IPS-15b (cell line): ENCODE measurements around the gene TOP2A.
"Not testable (repeated sequence)": the region's sequence is repeated elsewhere in the genome, so short reads cannot be mapped to it uniquely, and the experiment has no call there.

Experiments used
- H3K27me3 ChIP-seq: one replicate; pipeline ENCODE4 v1.6.1; 2013; ENCODE audit warnings: low read length; ENCODE audit not compliant: control insufficient read depth, insufficient read depth
- H3K36me3 ChIP-seq: one replicate; pipeline ENCODE4 v1.6.1; 2013; ENCODE audit warnings: low read length; ENCODE audit not compliant: control insufficient read depth, insufficient read depth
- H3K4me1 ChIP-seq: one replicate; pipeline ENCODE4 v1.6.1; 2013; ENCODE audit warnings: mild to moderate bottlenecking, low read length; ENCODE audit not compliant: control insufficient read depth, insufficient read depth
- H3K4me3 ChIP-seq: one replicate; pipeline ENCODE4 v1.5.1; 2013; ENCODE audit warnings: low read depth, low read length
- H3K9ac ChIP-seq: one replicate; pipeline ENCODE4 v1.6.1; 2013; ENCODE audit warnings: low read depth, mild to moderate bottlenecking, low read length
- H3K9me3 ChIP-seq: one replicate; pipeline ENCODE4 v1.6.1; 2013; ENCODE audit warnings: mild to moderate bottlenecking, low read length; ENCODE audit not compliant: control insufficient read depth, insufficient read depth

The TOP2A gene

DNA sequence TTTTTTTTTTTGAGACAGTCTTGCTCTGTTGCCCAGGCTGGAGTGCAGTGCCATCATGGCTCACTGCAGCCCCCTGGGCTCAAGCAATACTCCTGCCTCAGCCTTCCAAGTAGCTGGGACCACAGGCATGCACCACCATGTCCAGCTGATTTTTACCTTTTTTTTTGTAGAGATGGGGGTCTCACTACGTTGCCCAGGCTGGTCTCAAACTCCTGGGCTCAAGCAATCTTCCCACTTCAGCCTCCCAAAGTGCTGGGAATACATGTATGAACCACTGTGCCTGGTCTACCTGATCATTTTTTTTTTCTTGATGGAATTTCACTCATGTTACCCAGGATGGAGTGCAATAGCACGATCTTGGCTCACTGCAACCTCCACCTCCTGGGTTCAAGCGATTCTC is 31.1 kb downstream of the TOP2A start:
- H3K36me3 ChIP-seq, result peaks cover 18% of the 10 kb centered on the region
- H3K4me3 ChIP-seq, H3K9me3 ChIP-seq: not testable (repeated sequence)

DNA sequence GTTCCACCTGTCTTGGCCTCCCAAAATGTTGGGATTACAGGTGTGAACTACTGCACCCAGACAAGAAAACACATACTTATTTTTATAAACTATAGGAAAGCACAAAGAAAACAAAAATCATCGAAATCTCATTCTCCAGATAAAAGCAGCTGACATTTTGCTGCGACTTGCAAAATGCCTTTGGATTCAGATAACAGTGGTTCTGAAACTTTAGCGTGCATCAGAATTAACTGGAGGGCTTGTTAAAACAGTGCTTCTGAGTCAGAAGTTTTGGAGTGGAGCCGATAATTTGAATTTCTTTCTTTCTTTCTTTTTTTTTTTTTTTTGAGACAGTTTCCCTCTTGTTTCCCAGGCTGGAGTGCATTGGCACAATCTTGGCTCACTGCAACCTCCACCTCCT is 35.4 kb downstream of the TOP2A start:
- Histone ChIP-seq H3K9ac (no peak overlapping the region), H3K4me1 (no peaks in the 10 kb centered on the region), H3K27me3 (no peaks in the 10 kb centered on the region), H3K4me3 (no peak overlapping the region), H3K36me3 (no peaks in the 10 kb centered on the region), H3K9me3 (no peaks in the 10 kb centered on the region)

More for the DNA sequence above, 31.1 kb downstream of the TOP2A start:
- H3K9ac ChIP-seq, H3K27me3 ChIP-seq, H3K4me1 ChIP-seq: not testable (repeated sequence)

DNA sequence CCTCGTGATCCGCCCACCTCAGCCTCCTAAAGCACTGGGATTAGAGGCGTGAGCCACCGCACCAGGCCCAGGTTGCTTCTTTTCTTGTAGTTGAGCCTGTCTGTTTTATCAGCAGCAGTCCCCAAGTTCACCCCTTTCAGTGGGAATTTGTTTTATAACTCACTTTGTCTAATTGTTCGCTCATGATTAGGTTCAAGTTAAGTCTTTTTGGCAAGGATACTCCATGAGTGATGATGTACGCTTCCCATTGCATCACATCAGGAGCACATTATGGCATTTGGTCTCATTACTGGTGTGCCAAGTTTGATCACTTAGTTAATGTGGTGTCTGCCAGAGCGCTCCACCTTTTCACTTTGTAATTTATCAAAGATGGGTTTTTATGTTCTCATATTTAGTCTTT is 38.7 kb downstream of the TOP2A start:
- Histone ChIP-seq H3K27me3 (no peaks in the 10 kb centered on the region), H3K9ac (no peak overlapping the region), H3K9me3 (no peaks in the 10 kb centered on the region), H3K36me3 (no peaks in the 10 kb centered on the region), H3K4me3 (no peak overlapping the region), H3K4me1 (no peaks in the 10 kb centered on the region)

DNA sequence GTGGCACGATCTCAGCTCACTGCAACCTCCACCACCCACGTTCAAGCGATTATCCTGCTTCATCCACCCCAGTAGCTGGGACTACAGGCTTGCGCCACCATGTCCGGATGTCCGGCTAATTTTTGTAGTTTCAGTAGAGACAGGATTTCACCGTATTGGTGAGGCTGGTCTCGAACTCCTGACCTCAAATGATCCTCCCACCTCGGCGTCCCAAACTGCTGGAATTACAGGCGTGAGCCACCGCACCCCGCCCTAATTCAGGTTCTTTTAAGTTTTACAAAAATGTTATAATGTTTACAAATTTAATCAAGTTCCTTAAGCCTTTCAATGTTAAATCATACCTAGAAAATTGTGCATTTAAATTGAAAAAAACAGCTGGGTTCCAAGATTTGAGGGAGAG is 39.9 kb downstream of the TOP2A start:
- no peaks in the 10 kb centered on the region for H3K9me3 ChIP-seq
- no peaks in the 10 kb centered on the region for H3K36me3 ChIP-seq
- no peak overlapping the region for H3K4me3 ChIP-seq
- no peaks in the 10 kb centered on the region for H3K4me1 ChIP-seq
- no peaks in the 10 kb centered on the region for H3K27me3 ChIP-seq
- no peak overlapping the region for H3K9ac ChIP-seq

DNA sequence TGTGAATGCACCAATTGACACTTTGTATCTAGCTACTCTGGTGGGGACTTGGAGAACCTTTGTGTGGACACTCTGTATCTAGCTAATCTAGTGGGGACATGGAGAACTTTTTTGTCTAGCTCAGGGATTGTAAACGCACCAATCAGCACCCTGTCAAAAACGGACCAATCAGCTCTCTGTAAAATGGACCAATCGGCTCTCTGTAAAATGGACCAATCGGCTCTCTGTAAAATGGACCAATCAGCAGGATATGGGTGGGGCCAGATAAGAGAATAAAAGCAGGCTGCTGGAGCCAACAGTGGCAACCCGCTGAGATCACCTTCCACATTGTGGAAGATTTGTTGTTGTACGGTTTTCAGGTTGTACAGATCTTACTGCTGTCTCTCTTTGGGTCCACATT is 41.2 kb downstream of the TOP2A start:
- H3K9me3 ChIP-seq, H3K36me3 ChIP-seq, H3K4me1 ChIP-seq, H3K4me3 ChIP-seq, H3K9ac ChIP-seq, H3K27me3 ChIP-seq: not testable (repeated sequence)

DNA sequence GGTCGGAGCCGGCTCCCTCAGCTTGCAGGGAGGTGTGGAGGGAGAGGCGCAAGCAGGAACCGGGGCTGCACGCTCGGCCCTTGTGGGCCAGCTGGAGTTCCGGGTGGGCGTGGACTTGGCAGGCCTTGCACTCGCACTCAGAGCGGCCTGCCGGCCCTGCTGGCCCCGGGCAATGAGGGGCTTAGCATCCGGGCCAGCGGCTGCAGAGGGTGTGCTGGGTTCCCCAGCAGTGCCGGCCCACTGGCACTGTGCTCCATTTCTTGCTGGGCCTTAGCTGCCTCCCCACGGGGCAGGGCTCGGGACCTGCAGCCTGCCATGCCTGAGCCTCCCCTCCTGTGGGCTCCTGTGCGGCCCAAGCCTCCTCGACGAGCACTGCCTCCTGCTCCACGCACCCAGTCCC is 41.9 kb downstream of the TOP2A start:
- H3K27me3 ChIP-seq, H3K36me3 ChIP-seq, H3K4me1 ChIP-seq, H3K9ac ChIP-seq, H3K9me3 ChIP-seq, H3K4me3 ChIP-seq: not testable (repeated sequence)

DNA sequence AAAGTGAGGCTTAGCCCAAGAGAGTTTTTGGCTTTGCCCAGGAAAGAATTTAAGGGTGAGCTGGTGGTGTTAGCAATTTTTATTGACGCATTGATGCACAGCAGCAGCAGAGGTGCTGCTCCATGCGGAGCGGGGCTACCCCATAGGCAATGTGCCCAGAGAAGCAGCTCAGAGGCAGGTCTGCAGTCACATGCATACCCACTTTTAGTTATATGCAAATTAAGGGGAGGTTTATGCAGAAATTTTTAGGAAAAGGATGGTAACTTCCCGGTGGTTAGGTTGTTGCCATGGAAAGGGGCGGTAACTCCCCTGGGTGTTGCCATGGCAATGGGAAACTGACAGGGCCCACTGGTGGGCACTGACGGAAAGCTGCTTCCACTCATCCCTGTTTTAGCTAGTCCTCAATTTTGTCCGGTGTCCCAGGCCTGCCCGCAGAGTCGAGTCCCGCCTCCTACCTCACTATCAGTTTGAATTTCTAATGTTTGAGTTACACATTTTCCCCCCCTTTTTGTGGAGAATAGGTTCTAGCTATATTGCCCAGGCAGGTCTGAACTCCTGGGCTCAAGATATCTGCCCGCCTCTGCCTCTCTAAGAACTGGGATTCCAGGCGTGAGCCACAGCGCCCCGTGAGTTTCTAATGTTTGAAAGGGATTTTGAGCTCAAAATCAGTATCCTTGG is 42.7 kb downstream of the TOP2A start:
- H3K4me1 ChIP-seq, result no peaks in the 10 kb centered on the region
- H3K9me3 ChIP-seq, result no peaks in the 10 kb centered on the region
- H3K27me3 ChIP-seq, result no peaks in the 10 kb centered on the region
- no peak overlapping the region for H3K4me3 ChIP-seq
- H3K36me3 ChIP-seq, result no peaks in the 10 kb centered on the region
- H3K9ac ChIP-seq, result no peak overlapping the region

DNA sequence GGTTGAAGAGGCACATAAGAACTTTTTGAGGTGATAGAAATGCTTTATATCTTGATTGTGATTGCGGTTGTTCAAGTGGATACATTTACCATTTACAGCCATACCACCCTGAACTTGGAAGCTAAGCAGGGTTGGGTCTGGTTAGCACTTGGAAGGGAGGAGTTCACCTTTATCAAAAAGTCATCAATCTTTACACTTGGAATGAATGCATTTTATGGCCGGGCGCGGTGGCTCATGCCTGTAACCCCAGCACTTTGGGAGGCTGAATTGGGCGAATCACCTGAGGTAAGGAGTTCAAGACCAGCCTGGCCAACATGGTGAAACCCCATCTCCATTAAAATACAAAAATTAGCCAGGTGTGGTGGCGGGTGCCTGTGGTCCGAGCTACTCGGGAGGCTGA is 43.7 kb downstream of the TOP2A start:
- no peaks in the 10 kb centered on the region for H3K4me1 ChIP-seq
- no peaks in the 10 kb centered on the region for H3K27me3 ChIP-seq
- H3K36me3 ChIP-seq, result no peaks in the 10 kb centered on the region
- no peak overlapping the region for H3K4me3 ChIP-seq
- H3K9me3 ChIP-seq, result no peaks in the 10 kb centered on the region
- H3K9ac ChIP-seq, result no peak overlapping the region

DNA sequence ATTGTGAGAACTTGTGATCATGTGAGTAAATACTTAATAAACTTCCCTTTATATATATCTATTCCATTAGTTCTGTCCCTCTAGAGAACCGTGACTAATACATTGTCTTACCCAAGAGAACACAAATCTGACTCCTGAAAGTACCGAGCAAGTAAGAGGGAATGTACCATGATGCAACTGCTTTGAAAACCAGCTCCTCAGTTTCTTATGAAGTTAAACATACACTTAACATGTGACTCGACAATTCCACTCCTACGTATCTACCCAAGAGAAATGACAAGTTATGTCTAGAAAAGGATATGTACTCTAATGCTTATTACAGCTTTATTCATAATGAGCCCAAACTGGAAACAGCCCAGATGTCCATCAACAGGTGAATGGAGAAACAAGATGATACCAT is 44.4 kb downstream of the TOP2A start:
- H3K27me3 ChIP-seq, result no peaks in the 10 kb centered on the region
- H3K4me1 ChIP-seq, result no peaks in the 10 kb centered on the region

DNA sequence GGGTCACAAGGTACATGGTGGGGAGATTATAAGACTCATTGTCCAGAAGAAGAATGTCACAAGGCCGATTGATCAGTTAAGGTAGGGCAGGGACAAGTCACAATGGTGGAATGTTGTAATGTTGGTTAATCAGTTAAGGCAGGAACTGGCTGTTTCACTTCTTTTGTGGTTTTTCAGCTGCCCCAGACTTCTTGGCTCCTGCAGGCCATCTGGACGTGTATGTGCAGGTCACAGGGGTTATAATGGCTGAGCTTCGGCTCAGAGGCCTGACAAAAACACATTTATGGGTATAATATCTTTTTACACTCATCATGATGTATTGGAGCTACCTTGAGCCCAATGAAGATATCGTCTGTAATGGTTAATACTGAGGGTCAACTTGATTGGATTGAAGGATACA is 45.1 kb downstream of the TOP2A start:
- H3K27me3 ChIP-seq, H3K4me3 ChIP-seq, H3K4me1 ChIP-seq, H3K36me3 ChIP-seq, H3K9me3 ChIP-seq, H3K9ac ChIP-seq: not testable (repeated sequence)

More for the DNA sequence above, 44.4 kb downstream of the TOP2A start:
- Histone ChIP-seq H3K9ac (no peak overlapping the region), H3K4me3 (no peak overlapping the region), H3K36me3 (no peaks in the 10 kb centered on the region), H3K9me3 (no peaks in the 10 kb centered on the region)

DNA sequence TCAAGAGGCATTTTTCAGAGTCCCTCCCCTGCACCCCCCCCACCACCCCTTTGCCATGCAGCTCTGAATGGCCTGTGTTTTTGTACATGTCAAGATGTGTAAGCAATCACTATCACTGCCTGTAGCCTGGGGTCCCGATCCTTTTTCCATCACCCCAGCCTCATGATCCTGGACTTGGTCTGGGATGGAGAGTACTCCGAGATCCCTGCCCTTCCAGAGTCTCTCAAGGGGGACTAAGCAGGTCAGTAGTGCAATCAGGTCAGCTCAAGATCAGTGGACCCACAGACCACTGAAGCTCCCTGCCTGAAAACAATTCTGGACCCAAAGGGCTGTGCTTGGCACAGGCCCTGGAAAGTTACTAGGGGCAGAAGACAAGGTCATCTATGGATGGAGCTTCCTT is 45.7 kb downstream of the TOP2A start:
- H3K27me3 ChIP-seq, result no peaks in the 10 kb centered on the region
- no peak overlapping the region for H3K9ac ChIP-seq
- no peak overlapping the region for H3K4me3 ChIP-seq
- no peaks in the 10 kb centered on the region for H3K9me3 ChIP-seq
- H3K4me1 ChIP-seq, result no peaks in the 10 kb centered on the region
- no peaks in the 10 kb centered on the region for H3K36me3 ChIP-seq

DNA sequence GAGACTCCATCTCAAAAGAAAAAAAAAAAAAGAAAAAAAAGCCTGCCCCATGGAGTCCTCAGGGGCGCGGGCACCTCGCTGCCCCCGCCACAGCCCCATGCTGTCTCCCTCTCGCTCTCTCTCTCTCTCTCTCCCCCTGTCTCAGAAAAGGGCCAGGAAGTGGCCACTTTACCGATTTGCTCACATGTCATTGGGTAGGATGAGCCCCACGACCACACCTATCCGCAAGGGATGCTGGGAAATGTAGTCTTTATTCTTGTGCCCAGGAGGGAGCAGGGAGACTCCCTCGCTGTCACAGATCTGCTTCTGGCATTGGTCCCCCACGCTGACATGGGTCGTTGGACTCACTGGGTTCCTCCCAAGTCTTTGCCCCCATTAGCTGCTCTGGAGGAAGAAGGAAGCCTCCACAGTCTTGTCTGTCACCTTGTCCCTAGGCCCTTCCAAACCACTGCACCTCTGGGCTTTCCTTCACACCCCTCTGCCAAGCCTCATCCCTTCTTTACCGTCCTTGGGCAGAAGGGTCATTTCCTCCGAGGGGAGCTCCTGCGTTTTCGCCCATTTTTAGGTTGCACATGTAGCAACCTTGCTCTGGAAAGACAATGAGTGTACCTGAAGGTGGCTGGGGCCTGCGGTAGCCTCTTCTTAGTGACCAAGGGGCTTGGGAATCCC is 46.3 kb downstream of the TOP2A start:
- no peaks in the 10 kb centered on the region for H3K36me3 ChIP-seq
- no peaks in the 10 kb centered on the region for H3K9me3 ChIP-seq
- H3K9ac ChIP-seq, result no peak overlapping the region
- no peak overlapping the region for H3K4me3 ChIP-seq
- no peaks in the 10 kb centered on the region for H3K27me3 ChIP-seq
- H3K4me1 ChIP-seq, result peaks cover 2% of the 10 kb centered on the region
